ENCODE measurements around the gene DCP2.
A peak's percentile ranks its signal among the peaks of the same experiment; 100 is the strongest.

The DCP2 gene

DNA sequence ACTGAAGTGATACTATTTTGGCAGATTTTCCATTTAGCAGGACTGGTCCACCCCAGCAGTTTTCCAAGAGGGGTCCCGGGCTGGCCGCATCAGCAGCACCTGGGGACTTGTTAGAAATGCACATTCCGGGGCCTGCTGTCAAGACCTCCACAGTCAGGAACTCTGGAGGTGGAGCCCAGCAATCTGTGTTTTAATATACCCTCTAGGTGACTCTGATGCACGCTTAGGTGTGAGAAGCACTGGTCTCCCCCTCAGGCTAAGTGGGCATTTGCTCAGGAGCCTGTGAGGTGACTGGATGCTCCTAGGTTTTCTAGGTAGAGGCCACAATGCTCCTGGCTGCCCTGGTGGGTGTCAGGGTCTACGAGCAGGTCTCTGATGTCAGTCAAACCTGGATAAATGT is 81.7 kb downstream of the DCP2 start:
- H3K9me3 ChIP-seq (ENCODE audit: control insufficient read depth, insufficient read depth, low read depth, low read length) = no peaks in the 10 kb centered on the region
- H3K27ac ChIP-seq (ENCODE audit: extremely low read depth, low read depth, low read length) = no peak overlapping the region
- no peaks in the 10 kb centered on the region; the same call in 1 of the 2 replicates for H3K4me1 ChIP-seq (ENCODE audit: control insufficient read depth, insufficient read depth, low read length)
- TF ChIP-seq OSR2 (tag by site-specific recombination; IDR thresholded peaks at IDR 0.05) (no peak), ZBTB20 (tag by site-specific recombination; IDR thresholded peaks at IDR 0.05) (peak; percentile 67)
- TF ChIP-seq, protein P1, sequence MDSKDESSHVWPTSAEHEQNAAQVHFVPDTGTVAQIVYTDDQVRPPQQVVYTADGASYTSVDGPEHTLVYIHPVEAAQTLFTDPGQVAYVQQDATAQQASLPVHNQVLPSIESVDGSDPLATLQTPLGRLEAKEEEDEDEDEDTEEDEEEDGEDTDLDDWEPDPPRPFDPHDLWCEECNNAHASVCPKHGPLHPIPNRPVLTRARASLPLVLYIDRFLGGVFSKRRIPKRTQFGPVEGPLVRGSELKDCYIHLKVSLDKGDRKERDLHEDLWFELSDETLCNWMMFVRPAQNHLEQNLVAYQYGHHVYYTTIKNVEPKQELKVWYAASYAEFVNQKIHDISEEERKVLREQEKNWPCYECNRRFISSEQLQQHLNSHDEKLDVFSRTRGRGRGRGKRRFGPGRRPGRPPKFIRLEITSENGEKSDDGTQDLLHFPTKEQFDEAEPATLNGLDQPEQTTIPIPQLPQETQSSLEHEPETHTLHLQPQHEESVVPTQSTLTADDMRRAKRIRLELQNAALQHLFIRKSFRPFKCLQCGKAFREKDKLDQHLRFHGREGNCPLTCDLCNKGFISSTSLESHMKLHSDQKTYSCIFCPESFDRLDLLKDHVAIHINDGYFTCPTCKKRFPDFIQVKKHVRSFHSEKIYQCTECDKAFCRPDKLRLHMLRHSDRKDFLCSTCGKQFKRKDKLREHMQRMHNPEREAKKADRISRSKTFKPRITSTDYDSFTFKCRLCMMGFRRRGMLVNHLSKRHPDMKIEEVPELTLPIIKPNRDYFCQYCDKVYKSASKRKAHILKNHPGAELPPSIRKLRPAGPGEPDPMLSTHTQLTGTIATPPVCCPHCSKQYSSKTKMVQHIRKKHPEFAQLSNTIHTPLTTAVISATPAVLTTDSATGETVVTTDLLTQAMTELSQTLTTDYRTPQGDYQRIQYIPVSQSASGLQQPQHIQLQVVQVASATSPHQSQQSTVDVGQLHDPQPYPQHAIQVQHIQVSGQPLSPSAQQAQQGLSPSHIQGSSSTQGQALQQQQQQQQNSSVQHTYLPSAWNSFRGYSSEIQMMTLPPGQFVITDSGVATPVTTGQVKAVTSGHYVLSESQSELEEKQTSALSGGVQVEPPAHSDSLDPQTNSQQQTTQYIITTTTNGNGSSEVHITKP (tag by site-specific recombination; IDR thresholded peaks at IDR 0.05) = peak; percentile 49
- ChIA-PET CTCF (interaction anchor here (0.6 to 1.4 kb wide), 2 partner anchors 62 to 105 kb away, joined by 3 read pairs; no protein-coding TSS in a partner anchor), POLR2A (no interaction called here)
- H3K4me3 ChIP-seq (ENCODE audit: low read depth, low read length) = no peak overlapping the region
- H3K36me3 ChIP-seq (ENCODE audit: control insufficient read depth in 2 of 2, insufficient read depth in 1 of 2, low read length in 2 of 2) = peaks cover 0 to 45% of the 10 kb centered on the region in 2 experiments; a peak in 2 of 3 replicates

DNA sequence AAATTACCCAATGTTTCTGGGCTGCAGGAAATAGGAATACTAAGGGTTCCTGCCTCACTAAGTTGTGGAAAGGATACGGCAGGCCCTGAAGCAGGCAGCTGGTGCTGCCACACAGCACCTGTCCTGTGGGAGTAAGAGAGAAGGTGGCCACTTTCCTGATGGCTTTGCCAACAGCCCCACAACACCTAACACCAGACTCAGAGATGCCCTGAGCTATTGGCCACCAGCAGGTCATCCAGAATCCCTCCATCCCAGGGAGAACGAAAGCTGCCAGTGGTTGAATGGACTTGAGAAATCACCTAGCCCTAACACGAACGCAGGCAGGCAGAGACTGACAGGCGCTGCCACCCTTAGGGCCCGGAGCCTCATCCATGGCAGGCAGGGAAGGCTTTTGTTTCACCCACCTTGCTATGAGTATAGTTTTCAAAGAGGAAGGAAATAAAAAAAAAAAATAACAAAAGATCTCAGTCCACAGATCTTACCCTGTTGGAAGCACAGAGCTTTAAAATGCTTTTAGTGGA is 82.2 kb downstream of the DCP2 start:
- POLR2A ChIA-PET = no interaction called here
- H3K4me3 ChIP-seq (ENCODE audit: low read depth, low read length) = no peak overlapping the region
- peaks cover 0 to 45% of the 10 kb centered on the region in 2 experiments; a peak in 2 of 3 replicates for H3K36me3 ChIP-seq (ENCODE audit: control insufficient read depth in 2 of 2, insufficient read depth in 1 of 2, low read length in 2 of 2)
- no peaks in the 10 kb centered on the region; the same call in 1 of the 2 replicates for H3K4me1 ChIP-seq (ENCODE audit: control insufficient read depth, insufficient read depth, low read length)
- CTCF ChIA-PET = interaction anchor here (0.6 kb wide), 1 partner anchor 104 kb away, joined by 3 read pairs; no protein-coding TSS in a partner anchor
- TF ChIP-seq ZNF302 (tag by site-specific recombination; IDR thresholded peaks at IDR 0.05; ENCODE audit: low read depth) = no peak
- TF ChIP-seq, protein P2, sequence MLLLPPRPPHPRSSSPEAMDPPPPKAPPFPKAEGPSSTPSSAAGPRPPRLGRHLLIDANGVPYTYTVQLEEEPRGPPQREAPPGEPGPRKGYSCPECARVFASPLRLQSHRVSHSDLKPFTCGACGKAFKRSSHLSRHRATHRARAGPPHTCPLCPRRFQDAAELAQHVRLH (tag by site-specific recombination; IDR thresholded peaks at IDR 0.05) = no peak
- TF ChIP-seq, protein P3, sequence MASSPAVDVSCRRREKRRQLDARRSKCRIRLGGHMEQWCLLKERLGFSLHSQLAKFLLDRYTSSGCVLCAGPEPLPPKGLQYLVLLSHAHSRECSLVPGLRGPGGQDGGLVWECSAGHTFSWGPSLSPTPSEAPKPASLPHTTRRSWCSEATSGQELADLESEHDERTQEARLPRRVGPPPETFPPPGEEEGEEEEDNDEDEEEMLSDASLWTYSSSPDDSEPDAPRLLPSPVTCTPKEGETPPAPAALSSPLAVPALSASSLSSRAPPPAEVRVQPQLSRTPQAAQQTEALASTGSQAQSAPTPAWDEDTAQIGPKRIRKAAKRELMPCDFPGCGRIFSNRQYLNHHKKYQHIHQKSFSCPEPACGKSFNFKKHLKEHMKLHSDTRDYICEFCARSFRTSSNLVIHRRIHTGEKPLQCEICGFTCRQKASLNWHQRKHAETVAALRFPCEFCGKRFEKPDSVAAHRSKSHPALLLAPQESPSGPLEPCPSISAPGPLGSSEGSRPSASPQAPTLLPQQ (tag by site-specific recombination; IDR thresholded peaks at IDR 0.05) = no peak
- TF ChIP-seq, protein P4, sequence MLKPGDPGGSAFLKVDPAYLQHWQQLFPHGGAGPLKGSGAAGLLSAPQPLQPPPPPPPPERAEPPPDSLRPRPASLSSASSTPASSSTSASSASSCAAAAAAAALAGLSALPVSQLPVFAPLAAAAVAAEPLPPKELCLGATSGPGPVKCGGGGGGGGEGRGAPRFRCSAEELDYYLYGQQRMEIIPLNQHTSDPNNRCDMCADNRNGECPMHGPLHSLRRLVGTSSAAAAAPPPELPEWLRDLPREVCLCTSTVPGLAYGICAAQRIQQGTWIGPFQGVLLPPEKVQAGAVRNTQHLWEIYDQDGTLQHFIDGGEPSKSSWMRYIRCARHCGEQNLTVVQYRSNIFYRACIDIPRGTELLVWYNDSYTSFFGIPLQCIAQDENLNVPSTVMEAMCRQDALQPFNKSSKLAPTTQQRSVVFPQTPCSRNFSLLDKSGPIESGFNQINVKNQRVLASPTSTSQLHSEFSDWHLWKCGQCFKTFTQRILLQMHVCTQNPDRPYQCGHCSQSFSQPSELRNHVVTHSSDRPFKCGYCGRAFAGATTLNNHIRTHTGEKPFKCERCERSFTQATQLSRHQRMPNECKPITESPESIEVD (tag by site-specific recombination; IDR thresholded peaks at IDR 0.05) = no peak
- TF ChIP-seq YY1 (tag by site-specific recombination; IDR thresholded peaks at IDR 0.05) = no peak
- no peak for TF ChIP-seq ZNF404 (tag by site-specific recombination; IDR thresholded peaks at IDR 0.05)
- no peak for TF ChIP-seq ZNF48 (tag by site-specific recombination; IDR thresholded peaks at IDR 0.05)
- no peak for TF ChIP-seq ZNF426 (tag by site-specific recombination; IDR thresholded peaks at IDR 0.05)
- TF ChIP-seq KLF9 (tag by site-specific recombination; IDR thresholded peaks at IDR 0.05; ENCODE audit: low read depth) = no peak
- TF ChIP-seq, protein P5, sequence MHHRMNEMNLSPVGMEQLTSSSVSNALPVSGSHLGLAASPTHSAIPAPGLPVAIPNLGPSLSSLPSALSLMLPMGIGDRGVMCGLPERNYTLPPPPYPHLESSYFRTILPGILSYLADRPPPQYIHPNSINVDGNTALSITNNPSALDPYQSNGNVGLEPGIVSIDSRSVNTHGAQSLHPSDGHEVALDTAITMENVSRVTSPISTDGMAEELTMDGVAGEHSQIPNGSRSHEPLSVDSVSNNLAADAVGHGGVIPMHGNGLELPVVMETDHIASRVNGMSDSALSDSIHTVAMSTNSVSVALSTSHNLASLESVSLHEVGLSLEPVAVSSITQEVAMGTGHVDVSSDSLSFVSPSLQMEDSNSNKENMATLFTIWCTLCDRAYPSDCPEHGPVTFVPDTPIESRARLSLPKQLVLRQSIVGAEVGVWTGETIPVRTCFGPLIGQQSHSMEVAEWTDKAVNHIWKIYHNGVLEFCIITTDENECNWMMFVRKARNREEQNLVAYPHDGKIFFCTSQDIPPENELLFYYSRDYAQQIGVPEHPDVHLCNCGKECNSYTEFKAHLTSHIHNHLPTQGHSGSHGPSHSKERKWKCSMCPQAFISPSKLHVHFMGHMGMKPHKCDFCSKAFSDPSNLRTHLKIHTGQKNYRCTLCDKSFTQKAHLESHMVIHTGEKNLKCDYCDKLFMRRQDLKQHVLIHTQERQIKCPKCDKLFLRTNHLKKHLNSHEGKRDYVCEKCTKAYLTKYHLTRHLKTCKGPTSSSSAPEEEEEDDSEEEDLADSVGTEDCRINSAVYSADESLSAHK (tag by site-specific recombination; IDR thresholded peaks at IDR 0.05) = no peak
- TF ChIP-seq, protein P6, sequence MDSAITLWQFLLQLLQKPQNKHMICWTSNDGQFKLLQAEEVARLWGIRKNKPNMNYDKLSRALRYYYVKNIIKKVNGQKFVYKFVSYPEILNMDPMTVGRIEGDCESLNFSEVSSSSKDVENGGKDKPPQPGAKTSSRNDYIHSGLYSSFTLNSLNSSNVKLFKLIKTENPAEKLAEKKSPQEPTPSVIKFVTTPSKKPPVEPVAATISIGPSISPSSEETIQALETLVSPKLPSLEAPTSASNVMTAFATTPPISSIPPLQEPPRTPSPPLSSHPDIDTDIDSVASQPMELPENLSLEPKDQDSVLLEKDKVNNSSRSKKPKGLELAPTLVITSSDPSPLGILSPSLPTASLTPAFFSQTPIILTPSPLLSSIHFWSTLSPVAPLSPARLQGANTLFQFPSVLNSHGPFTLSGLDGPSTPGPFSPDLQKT (IDR thresholded peaks at IDR 0.05; ENCODE audit: borderline replicate concordance, low read depth, low read length) = no peak
- no peak for TF ChIP-seq ZNF211 (tag by site-specific recombination; IDR thresholded peaks at IDR 0.05; ENCODE audit: low read depth)
- no peak for TF ChIP-seq ZNF707 (tag by site-specific recombination; IDR thresholded peaks at IDR 0.05)
- TF ChIP-seq EGR2 (tag by site-specific recombination; IDR thresholded peaks at IDR 0.05; ENCODE audit: low read depth) = no peak
- no peak for TF ChIP-seq ZNF501 (tag by site-specific recombination; IDR thresholded peaks at IDR 0.05)
- no peak for TF ChIP-seq ZNF423 (tag by site-specific recombination; IDR thresholded peaks at IDR 0.05)
- no peak overlapping the region for H3K27ac ChIP-seq (ENCODE audit: extremely low read depth, low read depth, low read length)
- H3K9me3 ChIP-seq (ENCODE audit: control insufficient read depth, insufficient read depth, low read depth, low read length) = no peaks in the 10 kb centered on the region

Measured in HEK293 (cell line).